SU-DHL-6 (cell line): ENCODE measurements around the gene KCNMB2.

Experiments used
- H2AFZ ChIP-seq: fragments of 200-600 bp; sonication (generic); 2 replicates; pipeline ENCODE4 v1.6.1; 2014; ENCODE audit warnings: low read depth, mild to moderate bottlenecking, moderate library complexity, mixed read lengths, antibody characterized with exemption, low read length; ENCODE audit not compliant: severe bottlenecking
- H3F3A ChIP-seq: fragments of 200-600 bp; shearing (Covaris generic); 2 replicates; pipeline ENCODE4 v1.6.0; 2016; ENCODE audit warnings: antibody characterized with exemption, mild to moderate bottlenecking; ENCODE audit not compliant: insufficient read depth
- H3K27ac ChIP-seq: fragments of 200-600 bp; sonication (generic); 2 replicates; pipeline ENCODE4 v1.5.1; 2016; ENCODE audit warnings: low read depth, mild to moderate bottlenecking, low read length, moderate library complexity, mixed read lengths
- H3K27me3 ChIP-seq: fragments of 200-600 bp; sonication (generic), shearing (Covaris generic); 2 replicates; pipeline ENCODE4 v1.6.0; 2014; ENCODE audit warnings: mild to moderate bottlenecking, low read length
- H3K36me3 ChIP-seq: fragments of 200-600 bp; sonication (generic); 2 replicates; pipeline ENCODE4 v1.6.1; 2014; ENCODE audit warnings: mild to moderate bottlenecking, low read length, mixed read lengths
- H3K4me2 ChIP-seq: fragments of 300-600, 200-600 bp; shearing (Covaris generic), sonication (generic); 2 replicates; pipeline ENCODE4 v1.6.0; 2014; ENCODE audit warnings: low read length, low read depth, mild to moderate bottlenecking; ENCODE audit not compliant: poor library complexity, severe bottlenecking
- H3K4me3 ChIP-seq: fragments of 200-600 bp; sonication (generic); 2 replicates; pipeline ENCODE4 v1.5.1; 2014; ENCODE audit warnings: antibody characterized with exemption, low read length, mild to moderate bottlenecking, mixed read lengths; ENCODE audit not compliant: insufficient read depth, poor library complexity, severe bottlenecking
- H3K79me2 ChIP-seq: fragments of 200-600 bp; sonication (generic); 2 replicates; pipeline ENCODE4 v1.6.1; 2014; ENCODE audit warnings: mild to moderate bottlenecking, low read length, moderate library complexity; ENCODE audit not compliant: insufficient read depth
- H3K9ac ChIP-seq: fragments of 200-600 bp; sonication (generic); 2 replicates; pipeline ENCODE4 v1.7.0; 2014; ENCODE audit warnings: mild to moderate bottlenecking, low read length
- H3K9me2 ChIP-seq: fragments of 200-600 bp; sonication (generic); replicated peaks from 2 replicates; pipeline ENCODE4 v1.6.1; 2014; ENCODE audit warnings: low read length; ENCODE audit not compliant: insufficient read depth
- H3K9me3 ChIP-seq: fragments of 200-600 bp; sonication (generic); 2 replicates; pipeline ENCODE4 v1.6.1; 2014; ENCODE audit warnings: low read length, mixed read lengths; ENCODE audit not compliant: insufficient read depth
- H4K20me1 ChIP-seq: fragments of 200-600 bp; sonication (generic); 2 replicates; pipeline ENCODE4 v1.6.1; 2014; ENCODE audit warnings: low read depth, mild to moderate bottlenecking, antibody characterized with exemption, low read length, moderate library complexity, mixed read lengths
- CTCF ChIP-seq: fragments of 200-600 bp; sonication (generic); IDR thresholded peaks from one replicate; pipeline ENCODE4 v1.5.1; 2017; ENCODE audit warnings: antibody characterized with exemption, mild to moderate bottlenecking, low read length, moderate library complexity; ENCODE audit not compliant: insufficient read depth, poor library complexity, severe bottlenecking
- EZH2phosphoT487 ChIP-seq: fragments of 200-600 bp; sonication (generic), shearing (Covaris generic); conservative IDR thresholded peaks from 2 replicates; pipeline ENCODE4 v1.6.1; 2018; ENCODE audit warnings: mild to moderate bottlenecking, antibody characterized with exemption, low read length, moderate library complexity, mixed read lengths

KCNMB2 gene

GRCh38 chr3:178686826-178687225 lies 150.6 kb downstream of the KCNMB2 start:
- TF ChIP-seq CTCF, result no peak
- H3K4me2 ChIP-seq, result no peak overlapping the region
- peaks cover 7% of the 10 kb centered on the region; the same call in 1 of the 2 replicates for H3F3A ChIP-seq

GRCh38 chr3:178690571-178690970 lies 154.3 kb downstream of the KCNMB2 start:
- Histone ChIP-seq H3K27ac (no peak overlapping the region), H3K4me2 (no peak overlapping the region), H3K27me3 (no peaks in the 10 kb centered on the region), H3K9me2 (no peaks in the 10 kb centered on the region), H3F3A (peaks cover 7% of the 10 kb centered on the region; the same call in 1 of the 2 replicates), H2AFZ (no peak overlapping the region), H3K9me3 (peaks cover 35% of the 10 kb centered on the region; the same call in 1 of the 2 replicates), H3K36me3 (peaks cover 36% of the 10 kb centered on the region), H4K20me1 (no peaks in the 10 kb centered on the region), H3K4me3 (no peak overlapping the region), H3K79me2 (peaks cover 5% of the 10 kb centered on the region; the same call in 1 of the 2 replicates), H3K9ac (no peak overlapping the region)
- TF ChIP-seq CTCF (no peak), EZH2phosphoT487 (no peak)

More at GRCh38 chr3:178686826-178687225, 150.6 kb downstream of the KCNMB2 start:
- Histone ChIP-seq H3K79me2 (no peaks in the 10 kb centered on the region), H3K9ac (no peak overlapping the region), H4K20me1 (no peaks in the 10 kb centered on the region), H3K9me2 (no peaks in the 10 kb centered on the region), H3K4me3 (no peak overlapping the region), H3K36me3 (peaks cover 29% of the 10 kb centered on the region), H3K27ac (no peak overlapping the region), H3K27me3 (no peaks in the 10 kb centered on the region), H2AFZ (no peak overlapping the region), H3K9me3 (peaks cover 11% of the 10 kb centered on the region; the same call in 1 of the 2 replicates)

GRCh38 chr3:178699364-178699763 lies 163.1 kb downstream of the KCNMB2 start:
- TF ChIP-seq EZH2phosphoT487 (no peak), CTCF (no peak)
- Histone ChIP-seq H3K27me3 (no peaks in the 10 kb centered on the region), H3K36me3 (peaks cover 25% of the 10 kb centered on the region), H3K27ac (no peak overlapping the region), H3K4me2 (no peak overlapping the region), H3K9me3 (peaks cover 52% of the 10 kb centered on the region), H3K9ac (no peak overlapping the region), H3K79me2 (peaks cover 24% of the 10 kb centered on the region), H3K4me3 (no peak overlapping the region), H4K20me1 (no peaks in the 10 kb centered on the region), H3F3A (no peaks in the 10 kb centered on the region), H3K9me2 (no peaks in the 10 kb centered on the region), H2AFZ (no peak overlapping the region)

GRCh38 chr3:178699810-178700209 lies 163.6 kb downstream of the KCNMB2 start:
- Histone ChIP-seq H3K4me3 (no peak overlapping the region), H3K27ac (no peak overlapping the region), H3K79me2 (peaks cover 24% of the 10 kb centered on the region), H3K4me2 (no peak overlapping the region), H3K27me3 (no peaks in the 10 kb centered on the region), H2AFZ (no peak overlapping the region), H3F3A (no peaks in the 10 kb centered on the region), H3K9ac (no peak overlapping the region), H3K9me2 (no peaks in the 10 kb centered on the region), H4K20me1 (no peaks in the 10 kb centered on the region), H3K9me3 (peaks cover 47% of the 10 kb centered on the region), H3K36me3 (peaks cover 22% of the 10 kb centered on the region)
- TF ChIP-seq CTCF, result no peak
- no peak for TF ChIP-seq EZH2phosphoT487
